ENCODE measurements around the gene NCKAP5.

Gene NCKAP5

DNA sequence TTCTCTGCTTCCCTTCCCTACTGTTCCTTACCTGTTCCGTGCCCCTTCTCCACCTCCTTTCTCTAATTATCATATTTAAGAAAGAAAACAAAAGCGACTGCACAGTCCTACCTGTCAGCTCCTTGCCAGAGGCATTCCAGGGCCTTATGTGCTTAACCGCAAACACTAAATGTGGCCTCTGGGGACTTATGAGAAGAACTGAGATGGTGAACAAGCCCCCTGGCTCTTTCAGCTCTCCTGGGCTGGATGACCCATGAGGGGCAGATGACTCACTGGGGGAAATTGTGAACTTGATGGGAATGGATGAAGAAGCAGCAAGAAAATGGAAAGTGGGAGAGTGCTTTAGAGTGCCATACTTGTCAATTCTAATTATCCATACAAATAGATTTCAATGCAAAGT, 792.0 kb downstream of the NCKAP5 start:
- no peaks in the 10 kb centered on the region for H3K9me3 Mint-ChIP-seq
- no peak for ATAC-seq
- no peaks in the 10 kb centered on the region for H3K27me3 Mint-ChIP-seq
- no peak for DNase-seq
- no peak overlapping the region for H3K4me3 Mint-ChIP-seq
- H3K4me1 Mint-ChIP-seq = no peaks in the 10 kb centered on the region
- no peak overlapping the region for H3K27ac Mint-ChIP-seq

DNA sequence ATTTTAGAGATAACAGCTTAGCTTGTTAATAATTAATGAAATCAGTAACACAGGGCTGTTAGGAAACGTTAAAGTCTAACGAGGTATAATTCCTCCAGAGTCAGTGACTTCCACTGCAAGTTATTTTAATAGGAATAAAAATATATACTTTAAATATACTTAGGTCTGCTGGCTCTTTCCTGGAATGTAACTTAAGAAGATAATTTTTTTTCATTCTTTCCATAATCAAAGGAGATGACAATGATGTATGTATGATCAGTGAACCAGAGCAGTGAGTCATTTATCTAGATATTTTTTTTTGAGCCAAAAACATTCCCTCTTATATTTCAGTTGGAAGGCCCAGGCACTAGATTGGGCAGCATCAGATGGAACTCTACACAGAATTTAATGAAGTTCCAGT, 794.1 kb downstream of the NCKAP5 start:
- DNase-seq = no peak

DNA sequence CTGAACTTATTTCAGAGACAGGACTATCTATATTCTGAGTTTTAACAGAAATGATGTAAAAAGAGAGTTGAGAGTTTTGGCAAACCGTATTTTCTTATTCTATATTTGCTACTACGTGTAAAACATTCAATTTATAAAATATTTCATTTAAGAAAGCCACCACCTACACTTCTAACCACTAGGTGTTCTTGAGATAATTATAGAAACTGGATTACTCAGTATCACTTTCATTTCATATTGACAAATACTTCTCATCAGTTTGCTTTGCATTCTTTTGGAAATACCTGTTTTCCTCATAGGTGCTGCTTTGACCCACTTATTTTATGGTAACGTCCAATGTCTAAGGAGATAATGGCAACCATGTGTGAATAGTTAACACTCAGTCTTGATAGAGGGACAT, 794.9 kb downstream of the NCKAP5 start:
- H3K9me3 Mint-ChIP-seq = peaks cover under 1% of the 10 kb centered on the region in 2 donors
- H3K4me1 Mint-ChIP-seq = no peaks in the 10 kb centered on the region
- ATAC-seq (no peak), DNase-seq (no peak)
- no peaks in the 10 kb centered on the region for H3K27me3 Mint-ChIP-seq
- H3K27ac Mint-ChIP-seq = no peak overlapping the region
- H3K4me3 Mint-ChIP-seq = no peak overlapping the region

More for the DNA sequence above, 794.1 kb downstream of the NCKAP5 start:
- H3K4me1 Mint-ChIP-seq = no peaks in the 10 kb centered on the region
- ATAC-seq = no peak
- H3K27me3 Mint-ChIP-seq = no peaks in the 10 kb centered on the region
- H3K9me3 Mint-ChIP-seq = no peaks in the 10 kb centered on the region
- H3K4me3 Mint-ChIP-seq = no peak overlapping the region
- H3K27ac Mint-ChIP-seq = no peak overlapping the region

DNA sequence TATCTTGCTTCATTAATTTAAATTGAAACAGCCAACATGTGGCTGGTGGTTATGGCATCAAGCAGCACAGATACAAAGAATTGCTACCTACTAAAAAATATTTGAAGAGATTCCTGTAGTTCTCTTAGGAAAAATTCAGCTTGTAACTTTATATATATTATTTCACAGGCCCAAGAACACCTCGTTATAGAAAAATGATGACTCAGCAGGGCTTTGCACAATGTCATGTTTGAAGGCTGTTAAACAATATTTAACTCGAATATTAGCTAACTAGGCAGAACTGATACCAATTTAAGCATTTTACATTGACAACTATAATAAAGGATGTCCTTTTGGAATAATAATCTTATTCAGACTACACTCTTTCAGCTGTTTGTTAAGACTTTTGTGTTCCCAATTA, 795.9 kb downstream of the NCKAP5 start:
- H3K27ac Mint-ChIP-seq = no peak overlapping the region
- H3K4me1 Mint-ChIP-seq = no peaks in the 10 kb centered on the region
- H3K27me3 Mint-ChIP-seq = no peaks in the 10 kb centered on the region
- ATAC-seq (no peak), DNase-seq (no peak)
- no peak overlapping the region for H3K4me3 Mint-ChIP-seq
- H3K9me3 Mint-ChIP-seq = peaks cover 8 to 9% of the 10 kb centered on the region in 2 donors

DNA sequence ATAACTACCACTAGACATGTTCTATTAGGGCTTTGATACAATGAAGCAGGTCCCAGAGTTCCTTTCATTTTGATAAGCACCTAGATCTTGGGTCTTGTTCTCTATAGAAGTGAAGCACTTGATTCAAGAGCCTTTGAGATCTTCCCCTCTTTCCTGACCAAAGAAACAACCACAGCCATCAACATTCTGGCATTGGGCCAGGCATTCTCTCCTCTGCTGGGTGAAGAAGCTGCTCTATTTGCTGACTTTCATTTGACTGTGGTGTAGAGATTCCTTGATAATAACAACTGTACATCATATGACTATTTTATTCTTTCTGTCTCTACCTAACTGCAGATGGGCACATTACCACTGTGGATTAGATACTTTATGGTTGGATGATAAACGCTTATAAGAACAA, 801.7 kb downstream of the NCKAP5 start:
- peaks cover 14 to 20% of the 10 kb centered on the region in 2 donors for H3K9me3 Mint-ChIP-seq
- H3K27me3 Mint-ChIP-seq = no peaks in the 10 kb centered on the region
- no peak overlapping the region for H3K4me3 Mint-ChIP-seq
- ATAC-seq (no peak), DNase-seq (no peak)
- H3K4me1 Mint-ChIP-seq = no peaks in the 10 kb centered on the region
- no peak overlapping the region for H3K27ac Mint-ChIP-seq

DNA sequence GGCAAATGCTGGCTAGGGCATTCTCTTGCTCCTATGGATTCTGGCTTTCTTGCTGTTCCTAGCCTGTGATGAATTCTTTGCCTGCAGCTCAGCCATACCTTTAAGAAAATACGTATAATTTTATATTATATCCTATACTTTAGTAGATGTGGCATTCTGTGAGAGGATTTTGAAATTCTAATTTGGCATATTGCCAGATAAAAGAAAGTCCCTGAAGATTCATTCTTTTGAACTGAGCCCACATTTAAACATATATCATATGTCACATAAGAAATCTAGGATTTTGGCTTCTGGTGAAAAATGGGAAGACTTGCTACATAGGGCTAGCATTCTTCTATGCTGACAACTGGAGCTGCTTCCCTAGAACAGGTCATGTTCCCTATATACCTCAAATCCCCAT, 806.8 kb downstream of the NCKAP5 start:
- no peaks in the 10 kb centered on the region for H3K4me1 Mint-ChIP-seq

DNA sequence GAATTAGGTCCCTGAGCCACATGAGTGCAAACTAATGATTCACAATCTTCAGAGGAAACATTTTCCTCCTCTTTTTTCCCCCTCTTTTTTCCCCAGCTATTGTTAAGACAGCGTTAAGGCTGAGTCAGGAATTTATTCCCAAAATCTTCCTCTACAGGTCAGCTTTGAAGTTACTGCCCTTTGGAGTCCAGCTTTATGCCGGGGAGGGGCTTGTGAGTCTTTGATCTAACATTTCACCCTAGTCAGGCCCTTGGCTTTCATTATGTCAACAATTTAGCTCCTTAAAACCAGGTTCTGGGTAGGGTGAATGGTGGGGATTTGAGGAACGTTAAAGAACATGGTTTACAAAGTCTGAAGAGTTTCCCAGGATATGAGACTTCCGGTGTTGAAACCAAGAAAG, 807.3 kb downstream of the NCKAP5 start:
- no peaks in the 10 kb centered on the region for H3K4me1 Mint-ChIP-seq
- no peak for ATAC-seq

More for the DNA sequence above, 806.8 kb downstream of the NCKAP5 start:
- ATAC-seq = no peak
- Mint-ChIP-seq H3K4me3 (no peak overlapping the region), H3K27me3 (no peaks in the 10 kb centered on the region), H3K27ac (no peak overlapping the region), H3K9me3 (peaks cover 5 to 6% of the 10 kb centered on the region in 2 donors)
- DNase-seq = no peak

DNA sequence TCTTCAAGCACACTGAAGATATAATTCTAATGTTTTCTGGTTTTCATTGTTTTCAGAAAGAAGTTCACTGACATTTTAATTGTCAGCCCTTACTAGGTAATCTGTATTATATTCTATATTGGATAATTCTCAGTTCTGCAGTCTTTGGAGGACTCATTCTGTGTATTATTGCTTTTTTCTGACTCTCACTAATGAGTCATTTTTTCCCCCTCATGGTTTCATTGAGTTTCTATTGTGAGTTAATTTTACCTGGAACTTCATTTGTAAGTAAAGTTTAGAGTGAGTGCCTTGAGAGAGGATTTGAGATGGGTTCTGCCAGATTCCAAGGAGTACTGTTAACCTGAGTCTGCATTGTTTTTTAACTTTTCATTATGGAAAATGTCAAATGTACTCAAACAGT, 807.9 kb downstream of the NCKAP5 start:
- Mint-ChIP-seq H3K9me3 (peaks cover 5 to 6% of the 10 kb centered on the region in 2 donors), H3K4me1 (no peaks in the 10 kb centered on the region)
- ATAC-seq = no peak

More for the DNA sequence above, 807.3 kb downstream of the NCKAP5 start:
- no peak for DNase-seq
- peaks cover 5 to 6% of the 10 kb centered on the region in 2 donors for H3K9me3 Mint-ChIP-seq
- no peak overlapping the region for H3K4me3 Mint-ChIP-seq
- H3K27me3 Mint-ChIP-seq = no peaks in the 10 kb centered on the region
- H3K27ac Mint-ChIP-seq = no peak overlapping the region

DNA sequence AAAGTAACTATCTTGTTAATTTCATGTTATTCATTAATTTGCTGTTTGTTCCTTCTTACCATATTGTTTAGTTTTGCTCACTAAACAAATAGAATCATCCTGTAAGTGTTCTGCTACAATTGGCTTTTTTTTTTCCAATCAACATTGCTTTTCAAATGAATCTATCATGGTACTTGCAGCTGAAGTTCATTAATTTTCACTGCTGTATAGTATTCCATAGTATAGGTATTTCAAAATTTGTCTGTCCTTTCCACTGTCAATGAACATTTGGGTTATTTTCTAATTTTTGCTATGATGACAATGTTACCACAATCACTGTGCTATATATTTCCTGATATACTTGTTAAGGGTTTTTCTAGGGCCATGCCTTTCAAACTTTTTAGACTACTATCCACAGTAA, 809.3 kb downstream of the NCKAP5 start:
- ATAC-seq (no peak), DNase-seq (no peak)
- H3K4me3 Mint-ChIP-seq = no peak overlapping the region
- peaks cover 5 to 6% of the 10 kb centered on the region in 2 donors for H3K9me3 Mint-ChIP-seq
- no peak overlapping the region for H3K27ac Mint-ChIP-seq
- H3K27me3 Mint-ChIP-seq = no peaks in the 10 kb centered on the region
- H3K4me1 Mint-ChIP-seq = no peaks in the 10 kb centered on the region

More for the DNA sequence above, 807.9 kb downstream of the NCKAP5 start:
- no peak overlapping the region for H3K4me3 Mint-ChIP-seq
- no peaks in the 10 kb centered on the region for H3K27me3 Mint-ChIP-seq
- no peak for DNase-seq
- no peak overlapping the region for H3K27ac Mint-ChIP-seq

DNA sequence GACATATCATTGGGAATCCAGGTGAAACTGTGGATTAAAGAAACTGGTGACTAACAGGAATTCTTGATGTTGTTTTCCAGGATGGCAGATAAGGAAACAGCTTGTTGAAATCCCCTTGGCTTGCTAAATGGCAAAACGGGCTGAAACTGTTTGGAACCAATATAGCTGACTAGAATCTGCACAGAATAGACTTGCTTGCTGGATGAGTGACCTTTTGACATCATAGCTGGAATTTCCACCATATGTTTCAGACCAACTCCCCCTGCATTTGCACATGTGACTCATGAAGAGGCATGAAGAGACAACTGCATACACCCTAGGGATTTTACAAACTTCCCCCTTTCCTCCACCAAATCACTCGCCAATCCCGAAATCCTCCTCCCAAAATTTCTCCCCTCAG, 810.6 kb downstream of the NCKAP5 start:
- DNase-seq = no peak
- H3K9me3 Mint-ChIP-seq = peaks cover 3 to 4% of the 10 kb centered on the region in 2 donors
- no peak for ATAC-seq
- H3K4me1 Mint-ChIP-seq = no peaks in the 10 kb centered on the region
- H3K27ac Mint-ChIP-seq = no peak overlapping the region
- H3K27me3 Mint-ChIP-seq = no peaks in the 10 kb centered on the region
- H3K4me3 Mint-ChIP-seq = no peak overlapping the region

DNA sequence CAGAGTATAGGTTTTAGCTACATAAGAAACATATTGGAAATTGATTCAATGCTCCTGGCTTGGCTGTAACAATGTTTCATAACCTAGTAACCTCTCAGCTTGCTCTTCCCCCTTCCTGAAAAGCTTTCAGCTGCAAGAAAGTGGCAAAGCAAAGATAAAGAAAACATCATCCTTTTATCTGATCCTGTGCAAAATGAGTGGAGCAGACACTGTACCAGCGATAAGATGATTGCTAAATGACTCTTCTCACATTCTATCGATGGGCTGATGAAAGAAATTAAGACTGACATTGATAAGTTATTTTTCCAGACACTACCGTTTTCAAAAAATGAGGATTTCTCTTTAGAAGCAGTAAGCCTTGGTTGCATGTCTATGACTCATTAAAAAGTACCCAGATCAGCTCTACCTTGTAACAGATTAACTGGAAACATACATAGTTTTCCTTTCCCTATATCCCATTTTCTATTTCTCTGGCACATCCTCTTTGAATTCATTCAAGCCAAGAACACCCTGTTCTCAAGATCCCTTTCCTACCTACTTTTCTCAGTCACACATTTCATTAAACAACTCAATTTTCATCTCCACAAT, 811.2 kb downstream of the NCKAP5 start:
- DNase-seq (no peak), ATAC-seq (no peak)
- no peak overlapping the region for H3K27ac Mint-ChIP-seq
- H3K9me3 Mint-ChIP-seq = no peaks in the 10 kb centered on the region
- H3K4me1 Mint-ChIP-seq = no peaks in the 10 kb centered on the region
- no peaks in the 10 kb centered on the region for H3K27me3 Mint-ChIP-seq
- H3K4me3 Mint-ChIP-seq = no peak overlapping the region

DNA sequence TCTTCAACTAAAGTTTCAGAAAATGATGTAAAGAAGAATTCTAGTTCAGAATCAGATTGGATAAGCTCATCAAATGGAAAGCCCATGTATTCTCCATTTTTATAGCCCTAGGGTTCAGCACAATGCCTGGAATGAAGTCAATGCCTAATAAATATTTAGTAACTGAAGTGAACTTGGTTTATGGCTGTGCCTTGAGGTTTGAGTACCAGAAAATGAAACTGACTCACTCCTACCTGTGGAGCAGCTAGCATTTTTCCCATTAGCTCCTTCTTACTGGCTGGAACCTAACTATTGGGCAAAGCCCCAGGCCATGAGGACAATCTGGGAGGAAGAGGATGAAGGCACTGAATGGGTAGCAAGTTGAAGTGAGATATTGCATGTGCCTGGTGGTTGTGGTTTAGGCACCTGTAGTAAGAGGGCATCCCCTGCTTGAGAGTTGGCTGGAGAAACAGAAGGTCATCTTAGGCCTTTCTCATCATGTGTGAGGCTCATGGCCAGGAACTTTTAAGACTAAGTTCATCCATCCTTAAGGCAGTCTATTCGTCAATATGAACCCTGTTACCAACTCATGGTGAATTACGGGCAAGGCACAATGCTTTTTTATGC, 813.3 kb downstream of the NCKAP5 start:
- no peak overlapping the region for H3K4me3 Mint-ChIP-seq
- H3K9me3 Mint-ChIP-seq = no peaks in the 10 kb centered on the region
- ATAC-seq = no peak
- no peaks in the 10 kb centered on the region for H3K4me1 Mint-ChIP-seq
- no peaks in the 10 kb centered on the region for H3K27me3 Mint-ChIP-seq
- DNase-seq = no peak
- no peak overlapping the region for H3K27ac Mint-ChIP-seq

DNA sequence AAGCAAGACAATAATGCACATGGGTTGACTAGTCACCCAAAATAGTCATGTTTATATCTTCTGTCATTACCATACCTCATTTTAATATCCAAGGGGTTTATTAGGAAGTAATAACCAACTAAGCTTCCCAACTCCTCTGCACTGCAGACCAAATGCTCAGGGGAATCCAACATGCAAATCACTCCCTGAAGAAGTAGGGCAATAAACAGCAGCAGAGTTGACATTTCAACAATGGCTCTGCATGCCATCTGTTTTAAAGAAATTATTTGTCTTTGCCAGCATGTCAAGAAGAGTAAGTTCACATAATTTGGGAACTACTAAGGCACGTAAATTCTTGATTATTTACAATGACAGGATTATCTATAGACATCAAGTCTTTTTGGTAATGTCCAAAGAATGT, 813.9 kb downstream of the NCKAP5 start:
- no peak overlapping the region for H3K4me3 Mint-ChIP-seq

DNA sequence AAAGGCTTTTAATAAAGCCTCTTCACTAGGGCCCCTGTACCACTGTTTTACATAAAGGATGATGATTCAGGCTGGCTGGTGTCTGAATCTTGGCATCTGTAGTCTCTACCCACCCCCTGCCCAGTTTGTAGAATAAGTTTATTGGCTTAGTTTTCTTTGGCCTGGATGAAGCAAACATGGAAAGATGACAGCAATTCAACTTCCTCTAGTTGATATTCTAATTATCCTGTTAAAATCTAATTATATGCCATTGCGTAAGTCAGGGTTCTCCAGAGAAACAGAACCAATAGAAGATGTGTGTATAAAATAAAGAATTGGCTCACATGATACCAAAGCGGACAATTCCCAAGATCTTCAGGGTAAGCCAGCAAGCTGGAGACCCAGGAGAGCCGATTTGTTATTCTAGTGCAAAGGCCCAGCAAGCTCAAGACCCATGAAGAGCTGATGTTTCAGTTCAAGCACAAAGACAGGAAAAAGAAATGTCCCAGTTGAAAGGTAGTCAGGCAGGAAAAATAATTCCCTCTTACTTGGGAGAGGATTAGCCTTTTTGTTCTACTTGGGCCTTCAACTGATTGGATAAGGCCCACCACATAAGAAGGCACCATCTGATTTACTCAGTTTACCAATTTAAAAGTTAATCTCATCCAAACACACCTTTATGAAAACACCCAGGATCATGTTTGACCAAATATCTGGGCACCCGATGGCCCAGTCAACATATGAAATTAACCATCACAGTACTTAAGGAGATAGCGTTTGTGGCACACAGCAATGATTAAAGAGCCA, 815.6 kb downstream of the NCKAP5 start:
- Mint-ChIP-seq H3K27ac (no peak overlapping the region), H3K4me1 (no peaks in the 10 kb centered on the region), H3K9me3 (no peaks in the 10 kb centered on the region), H3K4me3 (no peak overlapping the region), H3K27me3 (no peaks in the 10 kb centered on the region)
- no peak for ATAC-seq
- no peak for DNase-seq

More for the DNA sequence above, 813.9 kb downstream of the NCKAP5 start:
- no peaks in the 10 kb centered on the region for H3K4me1 Mint-ChIP-seq
- no peaks in the 10 kb centered on the region for H3K9me3 Mint-ChIP-seq
- ATAC-seq (no peak), DNase-seq (no peak)
- H3K27ac Mint-ChIP-seq = no peak overlapping the region
- no peaks in the 10 kb centered on the region for H3K27me3 Mint-ChIP-seq

DNA sequence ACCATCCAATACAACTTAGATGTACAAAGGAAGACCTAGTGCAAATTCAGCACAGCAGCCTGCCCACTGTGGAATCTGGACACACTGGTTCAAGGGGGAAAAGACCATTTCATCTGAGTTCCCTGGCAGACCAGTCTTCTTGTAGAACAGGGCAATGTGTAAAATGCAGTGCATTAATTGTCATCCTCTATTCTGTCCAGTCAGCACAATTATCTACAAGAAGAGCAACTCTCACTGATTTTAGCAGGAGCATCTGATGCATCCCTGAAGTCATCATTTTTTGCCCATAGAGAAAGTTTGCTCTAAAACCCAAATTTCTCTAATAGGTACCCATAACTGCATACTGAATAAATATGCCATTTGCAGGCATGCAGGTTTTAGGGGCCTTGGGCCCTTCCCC, 816.4 kb downstream of the NCKAP5 start:
- H3K27me3 Mint-ChIP-seq = no peaks in the 10 kb centered on the region
- H3K4me1 Mint-ChIP-seq = no peaks in the 10 kb centered on the region
- DNase-seq (no peak), ATAC-seq (no peak)
- no peak overlapping the region for H3K4me3 Mint-ChIP-seq
- H3K9me3 Mint-ChIP-seq = no peaks in the 10 kb centered on the region
- H3K27ac Mint-ChIP-seq = no peak overlapping the region

DNA sequence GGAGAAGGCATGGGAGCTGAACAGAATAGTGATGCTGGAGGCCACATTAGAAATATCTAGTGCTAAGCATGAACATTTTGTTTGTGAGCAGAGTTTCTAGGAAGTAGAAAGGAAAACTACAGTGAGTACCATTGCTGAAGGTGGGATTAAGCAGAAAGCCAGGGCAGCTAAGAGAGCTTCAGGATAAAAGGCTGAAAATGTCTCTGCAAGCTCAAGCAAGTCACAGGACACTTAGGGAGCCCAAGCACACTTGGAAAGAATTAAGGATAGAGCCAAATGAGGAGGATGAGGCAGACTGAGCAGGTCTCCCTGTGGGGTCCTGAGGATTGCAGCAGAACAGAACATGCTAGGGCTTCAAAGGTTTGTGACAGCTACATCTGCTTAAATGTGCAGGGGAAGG, 817.7 kb downstream of the NCKAP5 start:
- DNase-seq (no peak), ATAC-seq (no peak)
- H3K4me3 Mint-ChIP-seq = no peak overlapping the region
- peak overlapping the region in 1 of 2 donors; percentile 20 for H3K27ac Mint-ChIP-seq
- H3K9me3 Mint-ChIP-seq = no peaks in the 10 kb centered on the region
- H3K4me1 Mint-ChIP-seq = no peaks in the 10 kb centered on the region
- H3K27me3 Mint-ChIP-seq = no peaks in the 10 kb centered on the region
